Measurements from ENCODE around the gene ZPLD1. TPM values are rescaled to one million over a fixed set of nuclear protein-coding genes. Genes with fewer than 3 reads are reported as not detected.

The ZPLD1 gene
- total and polyA plus RNA-seq, 2 of the 8 experiments (the other 6 are each of a cell fraction or from before 2014, with no cell fraction given) = not detected

- TF ChIP-seq, protein P1, sequence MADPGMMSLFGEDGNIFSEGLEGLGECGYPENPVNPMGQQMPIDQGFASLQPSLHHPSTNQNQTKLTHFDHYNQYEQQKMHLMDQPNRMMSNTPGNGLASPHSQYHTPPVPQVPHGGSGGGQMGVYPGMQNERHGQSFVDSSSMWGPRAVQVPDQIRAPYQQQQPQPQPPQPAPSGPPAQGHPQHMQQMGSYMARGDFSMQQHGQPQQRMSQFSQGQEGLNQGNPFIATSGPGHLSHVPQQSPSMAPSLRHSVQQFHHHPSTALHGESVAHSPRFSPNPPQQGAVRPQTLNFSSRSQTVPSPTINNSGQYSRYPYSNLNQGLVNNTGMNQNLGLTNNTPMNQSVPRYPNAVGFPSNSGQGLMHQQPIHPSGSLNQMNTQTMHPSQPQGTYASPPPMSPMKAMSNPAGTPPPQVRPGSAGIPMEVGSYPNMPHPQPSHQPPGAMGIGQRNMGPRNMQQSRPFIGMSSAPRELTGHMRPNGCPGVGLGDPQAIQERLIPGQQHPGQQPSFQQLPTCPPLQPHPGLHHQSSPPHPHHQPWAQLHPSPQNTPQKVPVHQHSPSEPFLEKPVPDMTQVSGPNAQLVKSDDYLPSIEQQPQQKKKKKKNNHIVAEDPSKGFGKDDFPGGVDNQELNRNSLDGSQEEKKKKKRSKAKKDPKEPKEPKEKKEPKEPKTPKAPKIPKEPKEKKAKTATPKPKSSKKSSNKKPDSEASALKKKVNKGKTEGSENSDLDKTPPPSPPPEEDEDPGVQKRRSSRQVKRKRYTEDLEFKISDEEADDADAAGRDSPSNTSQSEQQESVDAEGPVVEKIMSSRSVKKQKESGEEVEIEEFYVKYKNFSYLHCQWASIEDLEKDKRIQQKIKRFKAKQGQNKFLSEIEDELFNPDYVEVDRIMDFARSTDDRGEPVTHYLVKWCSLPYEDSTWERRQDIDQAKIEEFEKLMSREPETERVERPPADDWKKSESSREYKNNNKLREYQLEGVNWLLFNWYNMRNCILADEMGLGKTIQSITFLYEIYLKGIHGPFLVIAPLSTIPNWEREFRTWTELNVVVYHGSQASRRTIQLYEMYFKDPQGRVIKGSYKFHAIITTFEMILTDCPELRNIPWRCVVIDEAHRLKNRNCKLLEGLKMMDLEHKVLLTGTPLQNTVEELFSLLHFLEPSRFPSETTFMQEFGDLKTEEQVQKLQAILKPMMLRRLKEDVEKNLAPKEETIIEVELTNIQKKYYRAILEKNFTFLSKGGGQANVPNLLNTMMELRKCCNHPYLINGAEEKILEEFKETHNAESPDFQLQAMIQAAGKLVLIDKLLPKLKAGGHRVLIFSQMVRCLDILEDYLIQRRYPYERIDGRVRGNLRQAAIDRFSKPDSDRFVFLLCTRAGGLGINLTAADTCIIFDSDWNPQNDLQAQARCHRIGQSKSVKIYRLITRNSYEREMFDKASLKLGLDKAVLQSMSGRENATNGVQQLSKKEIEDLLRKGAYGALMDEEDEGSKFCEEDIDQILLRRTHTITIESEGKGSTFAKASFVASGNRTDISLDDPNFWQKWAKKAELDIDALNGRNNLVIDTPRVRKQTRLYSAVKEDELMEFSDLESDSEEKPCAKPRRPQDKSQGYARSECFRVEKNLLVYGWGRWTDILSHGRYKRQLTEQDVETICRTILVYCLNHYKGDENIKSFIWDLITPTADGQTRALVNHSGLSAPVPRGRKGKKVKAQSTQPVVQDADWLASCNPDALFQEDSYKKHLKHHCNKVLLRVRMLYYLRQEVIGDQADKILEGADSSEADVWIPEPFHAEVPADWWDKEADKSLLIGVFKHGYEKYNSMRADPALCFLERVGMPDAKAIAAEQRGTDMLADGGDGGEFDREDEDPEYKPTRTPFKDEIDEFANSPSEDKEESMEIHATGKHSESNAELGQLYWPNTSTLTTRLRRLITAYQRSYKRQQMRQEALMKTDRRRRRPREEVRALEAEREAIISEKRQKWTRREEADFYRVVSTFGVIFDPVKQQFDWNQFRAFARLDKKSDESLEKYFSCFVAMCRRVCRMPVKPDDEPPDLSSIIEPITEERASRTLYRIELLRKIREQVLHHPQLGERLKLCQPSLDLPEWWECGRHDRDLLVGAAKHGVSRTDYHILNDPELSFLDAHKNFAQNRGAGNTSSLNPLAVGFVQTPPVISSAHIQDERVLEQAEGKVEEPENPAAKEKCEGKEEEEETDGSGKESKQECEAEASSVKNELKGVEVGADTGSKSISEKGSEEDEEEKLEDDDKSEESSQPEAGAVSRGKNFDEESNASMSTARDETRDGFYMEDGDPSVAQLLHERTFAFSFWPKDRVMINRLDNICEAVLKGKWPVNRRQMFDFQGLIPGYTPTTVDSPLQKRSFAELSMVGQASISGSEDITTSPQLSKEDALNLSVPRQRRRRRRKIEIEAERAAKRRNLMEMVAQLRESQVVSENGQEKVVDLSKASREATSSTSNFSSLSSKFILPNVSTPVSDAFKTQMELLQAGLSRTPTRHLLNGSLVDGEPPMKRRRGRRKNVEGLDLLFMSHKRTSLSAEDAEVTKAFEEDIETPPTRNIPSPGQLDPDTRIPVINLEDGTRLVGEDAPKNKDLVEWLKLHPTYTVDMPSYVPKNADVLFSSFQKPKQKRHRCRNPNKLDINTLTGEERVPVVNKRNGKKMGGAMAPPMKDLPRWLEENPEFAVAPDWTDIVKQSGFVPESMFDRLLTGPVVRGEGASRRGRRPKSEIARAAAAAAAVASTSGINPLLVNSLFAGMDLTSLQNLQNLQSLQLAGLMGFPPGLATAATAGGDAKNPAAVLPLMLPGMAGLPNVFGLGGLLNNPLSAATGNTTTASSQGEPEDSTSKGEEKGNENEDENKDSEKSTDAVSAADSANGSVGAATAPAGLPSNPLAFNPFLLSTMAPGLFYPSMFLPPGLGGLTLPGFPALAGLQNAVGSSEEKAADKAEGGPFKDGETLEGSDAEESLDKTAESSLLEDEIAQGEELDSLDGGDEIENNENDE (IDR thresholded peaks at IDR 0.05; ENCODE audit: insufficient replicate concordance, low read length) = no peak
- TF ChIP-seq SIX5 (IDR thresholded peaks at IDR 0.05; ENCODE audit: low read depth, low read length) (no peak), TEAD4 (IDR thresholded peaks at IDR 0.05; ENCODE audit: low read depth, low read length) (no peak), CHD2 (IDR thresholded peaks at IDR 0.05; ENCODE audit: low read length) (no peak)
Observed at GRCh38 chr3:102400766-102401165, 34.0 kb upstream of the ZPLD1 start (continued).
